AG04450 (cell line): ENCODE data around the gene TRIO. TPM values are rescaled to one million over a fixed set of nuclear protein-coding genes. Genes with fewer than 3 reads are reported as not detected.

Experiments used
- CTCF ChIA-PET: fragments of 300-600, 350-600 bp; formaldehyde crosslinking; extraction: SDS; loops from one replicate; lab custom pipeline; 2022; ENCODE audit warnings: antibody characterized with exemption, inconsistent platforms; lab: Charles Lee
- POLR2A ChIA-PET: fragments of 350-600 bp; formaldehyde crosslinking; extraction: SDS; loops from one replicate; lab custom pipeline; 2021; ENCODE audit warnings: antibody characterized with exemption, inconsistent platforms; lab: Yijun Ruan, JAX
- DNase-seq: peaks from one replicate; pipeline ENCODE4 v3.0.0-alpha.2; 2011; ENCODE audit warnings: low read depth, low spot score
- H3K27ac ChIP-seq: one replicate; pipeline ENCODE4 v1.5.1; 2012; ENCODE audit warnings: low read depth, low read length, control low read depth
- H3K27me3 ChIP-seq: one replicate; pipeline ENCODE4 v1.6.0; 2012; ENCODE audit warnings: low read length; ENCODE audit not compliant: control insufficient read depth, insufficient read depth
- H3K4me3 ChIP-seq: 2 replicates; pipeline ENCODE4 v1.5.1; 2011; ENCODE audit warnings: mild to moderate bottlenecking, low read depth, low read length, control low read depth
- H3K9me3 ChIP-seq: 2 replicates; pipeline ENCODE4 v1.5.1; 2012; ENCODE audit warnings: low read length; ENCODE audit not compliant: control insufficient read depth, insufficient read depth
- polyA plus RNA-seq: library from polyadenylated mRNA; depleted of rRNA; stranded (reverse); fragments of >200 nt; gene quantifications from 2 replicates; pipeline ENCODE4 v1.2.3, GENCODE V29; 2011
- TF ChIP-seq, protein P1 (sequence below): IDR thresholded peaks from 2 replicates; pipeline ENCODE4 v1.5.1; 2011; ENCODE audit warnings: low read depth, low read length, control low read depth, inconsistent platforms

TRIO gene
- polyA plus RNA-seq, 1 experiment: 268 TPM

DNA sequence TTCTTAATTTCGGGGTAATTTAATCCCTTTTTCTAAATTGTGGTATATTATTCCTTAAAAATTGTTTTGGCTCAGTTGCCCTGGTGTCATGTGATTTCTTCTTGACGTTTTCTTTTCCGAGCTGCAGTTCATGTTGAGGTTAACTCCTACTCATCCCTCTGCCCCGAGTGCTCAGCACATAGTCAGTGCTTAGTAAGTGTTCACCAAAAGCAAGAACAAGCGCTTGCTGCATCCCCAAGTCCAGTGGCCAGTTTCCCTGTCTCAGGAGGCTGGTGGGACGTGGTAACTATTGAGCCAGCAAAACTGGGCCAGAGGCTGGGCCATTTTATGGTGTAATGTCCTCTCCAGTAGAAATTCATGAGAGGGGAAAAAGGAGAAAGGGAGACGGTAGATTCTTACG, 23.3 kb downstream of the TRIO start:
- CTCF ChIA-PET: no interaction called here
- H3K4me3 ChIP-seq: no peak overlapping the region
- no peaks in the 10 kb centered on the region for H3K27me3 ChIP-seq
- no peak for DNase-seq
- POLR2A ChIA-PET: interaction anchor here (1.0 to 1.8 kb wide), 3 partner anchors 10 to 24 kb away, joined by 3 to 5 read pairs (median 4); no protein-coding TSS in a partner anchor
- peak overlapping the region; percentile 55 for H3K27ac ChIP-seq
- TF ChIP-seq, protein P1, sequence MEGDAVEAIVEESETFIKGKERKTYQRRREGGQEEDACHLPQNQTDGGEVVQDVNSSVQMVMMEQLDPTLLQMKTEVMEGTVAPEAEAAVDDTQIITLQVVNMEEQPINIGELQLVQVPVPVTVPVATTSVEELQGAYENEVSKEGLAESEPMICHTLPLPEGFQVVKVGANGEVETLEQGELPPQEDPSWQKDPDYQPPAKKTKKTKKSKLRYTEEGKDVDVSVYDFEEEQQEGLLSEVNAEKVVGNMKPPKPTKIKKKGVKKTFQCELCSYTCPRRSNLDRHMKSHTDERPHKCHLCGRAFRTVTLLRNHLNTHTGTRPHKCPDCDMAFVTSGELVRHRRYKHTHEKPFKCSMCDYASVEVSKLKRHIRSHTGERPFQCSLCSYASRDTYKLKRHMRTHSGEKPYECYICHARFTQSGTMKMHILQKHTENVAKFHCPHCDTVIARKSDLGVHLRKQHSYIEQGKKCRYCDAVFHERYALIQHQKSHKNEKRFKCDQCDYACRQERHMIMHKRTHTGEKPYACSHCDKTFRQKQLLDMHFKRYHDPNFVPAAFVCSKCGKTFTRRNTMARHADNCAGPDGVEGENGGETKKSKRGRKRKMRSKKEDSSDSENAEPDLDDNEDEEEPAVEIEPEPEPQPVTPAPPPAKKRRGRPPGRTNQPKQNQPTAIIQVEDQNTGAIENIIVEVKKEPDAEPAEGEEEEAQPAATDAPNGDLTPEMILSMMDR: no peak
- peaks cover 4% of the 10 kb centered on the region; the same call in 1 of the 2 replicates for H3K9me3 ChIP-seq

DNA sequence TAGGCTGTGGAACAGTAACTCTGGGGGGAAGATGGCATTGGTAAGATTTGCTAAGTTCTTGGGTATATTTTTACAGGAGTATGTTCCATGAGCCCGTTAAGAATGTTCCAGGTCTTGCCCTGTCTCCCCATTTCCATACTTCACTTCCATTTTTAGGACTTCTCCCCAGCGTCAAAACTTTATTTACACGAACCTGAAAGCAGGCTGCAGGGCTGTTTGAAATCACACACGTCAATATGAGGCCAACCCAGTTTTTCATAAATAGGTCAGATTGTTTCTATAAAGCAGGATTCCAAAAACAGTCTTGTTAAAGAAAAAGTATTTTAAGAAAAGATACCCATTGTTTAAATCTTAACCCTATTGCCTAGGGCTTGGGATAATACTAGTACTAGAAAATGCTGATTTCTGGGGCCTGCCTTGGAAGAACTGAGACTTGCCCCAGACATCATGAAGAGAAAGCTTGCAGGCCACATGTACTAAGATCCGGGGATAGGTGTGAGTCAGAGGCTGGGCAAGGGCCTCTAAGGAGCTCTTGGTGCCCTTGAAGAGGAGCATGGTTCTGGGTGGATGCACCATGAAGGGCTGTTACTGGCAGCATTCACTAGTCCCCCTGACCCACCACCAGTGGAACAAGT, 24.2 kb downstream of the TRIO start:
- CTCF ChIA-PET: no interaction called here

DNA sequence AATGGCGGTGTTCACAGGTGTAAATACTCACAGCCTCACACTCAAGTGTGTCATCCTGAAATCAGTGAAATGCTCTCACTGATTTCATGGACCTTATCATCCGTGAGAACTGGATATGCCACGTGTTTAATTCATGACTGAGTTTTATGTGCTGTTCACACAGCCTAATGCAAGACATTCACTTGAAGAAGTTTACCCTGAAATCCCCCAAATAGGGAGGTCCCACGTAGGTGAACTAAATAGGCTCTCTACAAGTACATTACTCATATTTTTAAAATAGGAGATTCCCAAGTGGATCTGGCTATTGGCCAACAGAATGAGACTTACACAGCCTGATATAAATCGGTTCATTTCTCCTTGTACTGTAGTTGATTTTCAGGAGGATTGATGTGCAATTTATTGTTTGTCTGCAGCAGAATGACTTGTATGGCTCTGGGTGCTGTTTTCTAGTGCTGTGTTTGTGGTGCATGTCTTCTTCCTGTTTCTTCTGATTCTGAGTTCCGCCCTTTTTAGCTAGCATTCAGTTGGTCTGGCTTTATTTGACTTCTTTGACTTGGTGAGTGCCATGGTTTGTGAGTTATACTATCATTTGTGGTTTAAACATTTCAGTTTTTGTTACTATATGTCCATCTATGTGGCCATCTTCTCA, 25.1 kb downstream of the TRIO start:
- DNase-seq: no peak
- POLR2A ChIA-PET: interaction anchor here (0.6 to 1.0 kb wide), 3 partner anchors 10 to 102 kb away, joined by 3 to 5 read pairs (median 3); no protein-coding TSS in a partner anchor
- Histone ChIP-seq H3K27me3 (no peaks in the 10 kb centered on the region), H3K27ac (no peak overlapping the region), H3K9me3 (peaks cover 4% of the 10 kb centered on the region; the same call in 1 of the 2 replicates), H3K4me3 (no peak overlapping the region)
- CTCF ChIA-PET: interaction anchor here (1.0 kb wide), 1 partner anchor 102 kb away, joined by 3 read pairs; no protein-coding TSS in a partner anchor
- TF ChIP-seq, protein P1: no peak

More for the DNA sequence above, 24.2 kb downstream of the TRIO start:
- Histone ChIP-seq H3K9me3 (peaks cover 4% of the 10 kb centered on the region; the same call in 1 of the 2 replicates), H3K27me3 (no peaks in the 10 kb centered on the region), H3K27ac (no peak overlapping the region), H3K4me3 (no peak overlapping the region)
- DNase-seq: no peak
- TF ChIP-seq, protein P1: no peak
- POLR2A ChIA-PET: interaction anchor here (1.0 kb wide), 1 partner anchor 11 kb away, joined by 3 read pairs; no protein-coding TSS in a partner anchor

DNA sequence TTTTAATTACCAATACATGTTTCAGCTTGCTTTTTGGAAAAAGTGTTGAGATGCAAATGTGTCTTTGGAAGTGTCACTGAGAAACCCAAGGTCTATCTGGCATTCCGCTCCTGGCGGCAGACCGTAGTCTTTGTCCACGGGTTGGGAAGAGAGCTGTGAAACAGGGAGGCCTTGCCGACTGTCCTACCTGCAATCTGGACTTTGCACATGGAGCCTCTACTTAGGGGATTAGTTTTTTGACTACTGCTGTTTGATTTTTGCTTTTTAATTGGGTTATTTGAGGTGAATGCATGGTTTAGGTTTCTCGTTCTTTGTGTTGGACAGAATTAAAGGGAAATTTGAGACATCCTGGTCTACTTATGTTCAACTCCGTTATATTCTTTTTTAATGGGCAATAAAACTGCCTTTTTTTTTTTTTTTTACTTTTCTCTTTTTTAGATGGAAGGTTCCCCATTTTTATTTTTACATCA, 25.7 kb downstream of the TRIO start:
- TF ChIP-seq, protein P1: no peak
- Histone ChIP-seq H3K27ac (no peak overlapping the region), H3K27me3 (no peaks in the 10 kb centered on the region), H3K9me3 (peaks cover 4% of the 10 kb centered on the region; the same call in 1 of the 2 replicates), H3K4me3 (no peak overlapping the region)
- DNase-seq: no peak
- ChIA-PET POLR2A (interaction anchor here (0.6 to 0.7 kb wide), 2 partner anchors 10 to 102 kb away, joined by 3 to 5 read pairs; no protein-coding TSS in a partner anchor), CTCF (interaction anchor here (1.0 kb wide), 1 partner anchor 101 kb away, joined by 3 read pairs; no protein-coding TSS in a partner anchor)
